B cell (primary cell): Measurements from ENCODE around the gene RIC8A. TPM values are rescaled to one million over a fixed set of nuclear protein-coding genes. Genes with fewer than 3 reads are reported as not detected.

Experiments used
- ATAC-seq: fragments of 200-7000 bp; cut with Tn5 transposase; one replicate; pipeline ENCODE4 v1.10.0; 2021; ENCODE audit warnings: low read depth, mild to moderate bottlenecking, moderate number of reproducible peaks, moderate library complexity
- CTCF ChIA-PET: fragments of 350-600 bp; sonication (Branson Sonifier 250); formaldehyde crosslinking; loops from one replicate; lab custom pipeline; 2021; ENCODE audit warnings: antibody characterized with exemption, inconsistent platforms; lab: Charles Lee
- POLR2A ChIA-PET: fragments of 350-600 bp; sonication (Branson Sonifier 250); formaldehyde crosslinking; loops from one replicate; lab custom pipeline; 2021; ENCODE audit warnings: antibody characterized with exemption; lab: Charles Lee
- DNase-seq: peaks from one replicate; pipeline ENCODE4 v3.0.0; 2013
- H2AFZ ChIP-seq: 2 replicates; pipeline ENCODE4 v1.6.1; 2012; ENCODE audit warnings: mild to moderate bottlenecking, low read depth, low read length; ENCODE audit not compliant: insufficient read depth, poor library complexity, severe bottlenecking
- H3K27ac ChIP-seq, 2 donors: 1 replicate in 1 of 2; 2 replicates in 1 of 2; pipeline ENCODE4 v1.5.1; 2012 to 2013; ENCODE audit warnings: low read length in 2 of 2, mild to moderate bottlenecking in 2 of 2, moderate library complexity in 1 of 2
- H3K27me3 ChIP-seq, 4 experiments: fragments of 200-600 bp in 1 of 4; sonication (generic) in 1 of 4; replicated peaks in 1 of 4; 1 replicate in 2 of 4; 2 replicates in 2 of 4; pipeline versions ENCODE4 v1.6.1 to v1.7.0; 2013 to 2016; ENCODE audit warnings: low read length in 3 of 4, mild to moderate bottlenecking in 2 of 4, mixed read lengths in 1 of 4, moderate library complexity in 1 of 4; ENCODE audit not compliant: insufficient read depth in 4 of 4, control insufficient read depth in 3 of 4; ENCODE audit errors: control extremely low read depth in 1 of 4
- H3K36me3 ChIP-seq, 2 experiments: replicated peaks in 1 of 2; 1 replicate in 1 of 2; 2 replicates in 1 of 2; pipeline versions ENCODE4 v1.6.1 to v1.7.1; 2013; ENCODE audit warnings: low read length in 1 of 2; ENCODE audit not compliant: insufficient read depth in 2 of 2, control insufficient read depth in 1 of 2; ENCODE audit errors: control extremely low read depth in 1 of 2, extremely low read depth in 1 of 2
- H3K4me1 ChIP-seq, 2 donors: fragments of 200-600 bp in 1 of 2; sonication (generic) in 1 of 2; 1 replicate in 1 of 2; 2 replicates in 1 of 2; pipeline versions ENCODE4 v1.5.1 to v1.6.1; 2013 to 2017; ENCODE audit warnings: low read length in 2 of 2; ENCODE audit not compliant: control insufficient read depth in 2 of 2, insufficient read depth in 2 of 2
- H3K4me2 ChIP-seq: replicated peaks from 2 replicates; pipeline ENCODE3; 2012; ENCODE audit warnings: mild to moderate bottlenecking, low read depth, low read length; ENCODE audit not compliant: poor library complexity, severe bottlenecking
- H3K4me3 ChIP-seq, 5 experiments: fragments of 200-600 bp in 1 of 5; sonication (generic) in 1 of 5; 1 replicate in 3 of 5; 2 replicates in 2 of 5; pipeline versions ENCODE4 v1.5.1 to v1.7.0; 2011 to 2016; ENCODE audit warnings: low read length in 4 of 5, mild to moderate bottlenecking in 4 of 5, low read depth in 2 of 5, control low read depth in 1 of 5, moderate library complexity in 1 of 5; ENCODE audit not compliant: insufficient read depth in 1 of 5; ENCODE audit errors: control extremely low read depth in 1 of 5, extremely low read depth in 1 of 5
- H3K79me2 ChIP-seq: fragments of 200-600 bp; sonication (generic); one replicate; pipeline ENCODE4 v1.6.0; 2016; ENCODE audit warnings: low read length; ENCODE audit not compliant: control insufficient read depth, insufficient read depth
- H3K9ac ChIP-seq: fragments of 200-600 bp; sonication (generic); 2 replicates; pipeline ENCODE4 v1.6.1; 2017; ENCODE audit warnings: mild to moderate bottlenecking, low read length, moderate library complexity
- H3K9me3 ChIP-seq, 3 donors: one replicate each; pipeline versions ENCODE4 v1.6.1 to v1.7.1; 2013; ENCODE audit warnings: low read length in 2 of 3; ENCODE audit not compliant: control insufficient read depth in 2 of 3, insufficient read depth in 1 of 3; ENCODE audit errors: control extremely low read depth in 1 of 3
- H4K20me1 ChIP-seq: 2 replicates; pipeline ENCODE4 v1.6.0; 2012; ENCODE audit warnings: mild to moderate bottlenecking, low read length; ENCODE audit not compliant: insufficient read depth, control insufficient read depth, poor library complexity, severe bottlenecking
- H3K27ac Mint-ChIP-seq: one replicate; pipeline ENCODE4 v1.8.0; 2021; ENCODE audit warnings: mixed read lengths
- H3K27me3 Mint-ChIP-seq: one replicate; pipeline ENCODE4 v1.8.0; 2021; ENCODE audit warnings: mixed read lengths
- H3K4me1 Mint-ChIP-seq: one replicate; pipeline ENCODE4 v1.8.0; 2021; ENCODE audit warnings: mixed read lengths
- H3K4me3 Mint-ChIP-seq: one replicate; pipeline ENCODE4 v1.8.0; 2021; ENCODE audit warnings: mixed read lengths
- H3K9me3 Mint-ChIP-seq: one replicate; pipeline ENCODE4 v1.8.0; 2022; ENCODE audit warnings: mixed read lengths; ENCODE audit not compliant: insufficient read depth
- CTCF ChIP-seq: fragments of 200-600 bp; IDR thresholded peaks from one replicate; pipeline ENCODE4 v1.8.0; 2022; ENCODE audit warnings: antibody characterized with exemption, mild to moderate bottlenecking
- EZH2 ChIP-seq: IDR thresholded peaks from 2 replicates; pipeline ENCODE4 v1.6.1; 2012; ENCODE audit warnings: borderline replicate concordance, low read depth, mild to moderate bottlenecking, moderate library complexity, low read length; ENCODE audit not compliant: insufficient read depth, poor library complexity, severe bottlenecking
- WGBS: methylation state at CpG from one replicate; pipeline ENCODE4 v1.1.5; 2013; ENCODE audit warnings: missing lambda C conversion rate; ENCODE audit not compliant: insufficient coverage; 5-methylcytosine and 5-hydroxymethylcytosine counted together
- intact Hi-C: fragments of 100-400 bp; cut with micrococcal nuclease; formaldehyde crosslinking; loops from one replicate; pipeline ENCODE4 v1.10.0; 2022
- polyA plus RNA-seq: library from polyadenylated mRNA; depleted of rRNA; stranded (reverse); fragments of >200 nt; gene quantifications from 2 replicates; pipeline ENCODE4 v1.2.3, GENCODE V29; 2012
- total RNA-seq, 2 donors: library from RNA; stranded (reverse); fragments of 120-200 nt in 1 of 2; gene quantifications; 1 replicate in 1 of 2; 2 replicates in 1 of 2; pipeline versions ENCODE4 v1.2.3 to v1.2.4, GENCODE V29; 2013 to 2022

The RIC8A gene
- total and polyA plus RNA-seq, 2 donors (not counting 1 experiment from before 2014, with no cell fraction given) = 100 to 102 TPM

- Mint-ChIP-seq H3K27ac (no peak overlapping the region), H3K4me3 (peak overlapping the region; percentile 37), H3K9me3 (no peaks in the 10 kb centered on the region), H3K4me1 (peaks cover 28% of the 10 kb centered on the region), H3K27me3 (no peaks in the 10 kb centered on the region)
- Histone ChIP-seq H3K36me3 (peaks cover 0 to 58% of the 10 kb centered on the region in 2 experiments), H4K20me1 (peaks cover 50% of the 10 kb centered on the region), H3K27me3 (no peaks in the 10 kb centered on the region), H3K4me1 (peaks cover 15 to 32% of the 10 kb centered on the region in 2 donors), H3K9ac (no peak overlapping the region), H2AFZ (no peak overlapping the region), H3K27ac (no peak overlapping the region), H3K4me3 (no peak overlapping the region), H3K9me3 (no peaks in the 10 kb centered on the region), H3K79me2 (peaks cover 35% of the 10 kb centered on the region), H3K4me2 (no peak overlapping the region)
- intact Hi-C loops = no loop called here
- DNase-seq (no peak), ATAC-seq (no peak)
- no peak for TF ChIP-seq EZH2
- no peak for TF ChIP-seq CTCF
- CTCF ChIA-PET = interaction anchor here (0.7 to 1.3 kb wide), 2 partner anchors 39 to 152 kb away, joined by 3 to 6 read pairs; no protein-coding TSS in a partner anchor
- WGBS = 100% methylated on average over 3 of the region's 5 CpGs
- POLR2A ChIA-PET = no interaction called here
Observed at GRCh38 chr11:211295-211694, 3.8 kb downstream of the RIC8A start.

- POLR2A ChIA-PET = no interaction called here
- CTCF ChIA-PET = interaction anchor here (0.7 to 1.3 kb wide), 2 partner anchors 39 to 151 kb away, joined by 3 to 6 read pairs; no protein-coding TSS in a partner anchor
Observed at GRCh38 chr11:211741-212140, 4.2 kb downstream of the RIC8A start.

More at GRCh38 chr11:211741-212140, 4.2 kb downstream of the RIC8A start:
- no peaks in the 10 kb centered on the region for H3K9me3 Mint-ChIP-seq
- Histone ChIP-seq H3K4me3 (no peak overlapping the region), H3K36me3 (peaks cover 0 to 59% of the 10 kb centered on the region in 2 experiments), H2AFZ (no peak overlapping the region), H3K4me2 (no peak overlapping the region), H3K9ac (no peak overlapping the region), H3K79me2 (peaks cover 30% of the 10 kb centered on the region), H4K20me1 (peaks cover 46% of the 10 kb centered on the region), H3K27me3 (no peaks in the 10 kb centered on the region), H3K4me1 (peaks cover 12 to 28% of the 10 kb centered on the region in 2 donors), H3K9me3 (no peaks in the 10 kb centered on the region), H3K27ac (no peak overlapping the region)
- ATAC-seq = no peak
- WGBS = 97% methylated on average over 9 of the region's 9 CpGs
- no peak overlapping the region for H3K4me3 Mint-ChIP-seq
- no peaks in the 10 kb centered on the region for H3K27me3 Mint-ChIP-seq
- H3K4me1 Mint-ChIP-seq = peaks cover 23% of the 10 kb centered on the region
- intact Hi-C loops = no loop called here
- DNase-seq = no peak
- TF ChIP-seq CTCF (no peak), EZH2 (no peak)
- H3K27ac Mint-ChIP-seq = no peak overlapping the region
